ENCODE data around the gene OR10H4. TPM values are rescaled to one million over a fixed set of nuclear protein-coding genes. Genes with fewer than 3 reads are reported as not detected.

Gene OR10H4
- polyA plus RNA-seq, 1 experiment = not detected

DNA sequence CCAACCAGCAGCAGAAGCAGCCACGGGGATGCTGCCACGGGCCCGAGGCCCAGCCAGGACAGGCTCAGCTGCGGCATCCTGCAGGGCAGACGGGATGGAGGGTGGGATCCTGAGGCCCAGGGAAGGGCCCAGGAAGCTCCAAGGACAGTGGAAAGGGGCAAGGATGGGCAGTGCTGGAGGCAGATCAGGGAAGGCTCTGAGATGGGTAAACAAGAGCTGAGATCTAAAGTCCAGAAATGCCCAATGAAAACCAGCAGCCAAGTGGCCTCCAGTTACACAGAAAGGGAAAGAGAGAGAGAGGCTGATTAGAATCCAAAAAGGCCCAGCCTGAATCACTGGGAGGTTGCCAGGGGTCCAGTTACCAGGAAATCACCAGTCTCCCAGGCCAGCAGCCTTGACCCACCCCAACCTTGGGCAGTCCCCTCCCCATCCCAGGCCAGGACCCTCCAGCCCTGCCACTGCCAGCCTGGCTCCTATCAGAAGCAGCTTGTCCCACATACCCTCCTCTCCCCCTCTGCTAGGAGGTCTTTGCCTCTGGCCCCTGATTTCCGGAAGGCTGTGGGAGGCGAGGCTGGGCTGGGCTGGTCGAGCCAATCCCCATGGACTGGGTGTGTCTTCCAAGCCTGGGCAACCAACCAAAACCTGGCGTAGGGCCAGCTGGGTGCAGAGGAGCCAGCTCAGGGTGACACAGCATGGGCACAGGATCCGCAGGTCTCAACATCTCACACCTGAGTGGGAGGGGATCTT is 14.3 kb upstream of the OR10H4 start, which contains the start of gene CYP4F11:
Gene CYP4F11 (minus strand): TSS at position 198 of the 747 bp plus-strand sequence. CDS start 121 bp downstream, at position 77.
- POLR2A ChIA-PET = no interaction called here
- TF ChIP-seq, protein P1, sequence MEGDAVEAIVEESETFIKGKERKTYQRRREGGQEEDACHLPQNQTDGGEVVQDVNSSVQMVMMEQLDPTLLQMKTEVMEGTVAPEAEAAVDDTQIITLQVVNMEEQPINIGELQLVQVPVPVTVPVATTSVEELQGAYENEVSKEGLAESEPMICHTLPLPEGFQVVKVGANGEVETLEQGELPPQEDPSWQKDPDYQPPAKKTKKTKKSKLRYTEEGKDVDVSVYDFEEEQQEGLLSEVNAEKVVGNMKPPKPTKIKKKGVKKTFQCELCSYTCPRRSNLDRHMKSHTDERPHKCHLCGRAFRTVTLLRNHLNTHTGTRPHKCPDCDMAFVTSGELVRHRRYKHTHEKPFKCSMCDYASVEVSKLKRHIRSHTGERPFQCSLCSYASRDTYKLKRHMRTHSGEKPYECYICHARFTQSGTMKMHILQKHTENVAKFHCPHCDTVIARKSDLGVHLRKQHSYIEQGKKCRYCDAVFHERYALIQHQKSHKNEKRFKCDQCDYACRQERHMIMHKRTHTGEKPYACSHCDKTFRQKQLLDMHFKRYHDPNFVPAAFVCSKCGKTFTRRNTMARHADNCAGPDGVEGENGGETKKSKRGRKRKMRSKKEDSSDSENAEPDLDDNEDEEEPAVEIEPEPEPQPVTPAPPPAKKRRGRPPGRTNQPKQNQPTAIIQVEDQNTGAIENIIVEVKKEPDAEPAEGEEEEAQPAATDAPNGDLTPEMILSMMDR (IDR thresholded peaks at IDR 0.05; ENCODE audit: low read depth, low read length) = no peak
- Histone ChIP-seq H3K27me3 (ENCODE audit: control insufficient read depth, insufficient read depth, low read length) (no peaks in the 10 kb centered on the region), H3K4me3 (ENCODE audit: low read depth, low read length) (no peak within 1 kb of the TSS), H3K27ac (ENCODE audit: low read depth, low read length) (no peak within 1 kb of the TSS), H3K9me3 (ENCODE audit: control insufficient read depth, insufficient read depth, low read length) (peaks cover 35% of the 10 kb centered on the region)
- CTCF ChIA-PET = no interaction called here
- no peak for DNase-seq (ENCODE audit: low read depth, low spot score)

GRCh38 chr19:15935167-15935702 is 13.6 kb upstream of the OR10H4 start:
- POLR2A ChIA-PET = no interaction called here

DNA sequence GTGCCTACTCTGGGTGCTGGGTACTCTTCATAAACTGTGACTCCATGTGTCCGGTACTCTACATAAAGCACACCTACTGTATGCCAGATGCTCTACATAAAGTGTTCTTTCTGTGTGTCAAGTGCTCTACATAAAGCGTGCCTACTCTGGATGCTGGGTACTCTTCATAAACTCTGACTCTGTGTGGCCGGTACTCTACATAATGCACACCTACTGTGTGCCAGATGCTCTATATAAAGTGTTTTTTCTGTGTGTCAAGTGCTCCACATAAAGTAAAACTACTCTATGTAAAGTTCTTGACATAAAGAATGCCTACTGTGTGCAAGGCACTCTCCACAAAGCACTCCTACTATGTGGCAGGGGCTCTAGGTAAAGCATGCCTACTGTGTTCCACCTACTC is 12.6 kb upstream of the OR10H4 start:
- POLR2A ChIA-PET = no interaction called here
- TF ChIP-seq, protein P1 (IDR thresholded peaks at IDR 0.05; ENCODE audit: low read depth, low read length) = no peak
- CTCF ChIA-PET = no interaction called here

More at GRCh38 chr19:15935167-15935702, 13.6 kb upstream of the OR10H4 start:
- Histone ChIP-seq H3K9me3 (ENCODE audit: control insufficient read depth, insufficient read depth, low read length) (peaks cover 32% of the 10 kb centered on the region), H3K27ac (ENCODE audit: low read depth, low read length) (no peak overlapping the region), H3K4me3 (ENCODE audit: low read depth, low read length) (no peak overlapping the region), H3K27me3 (ENCODE audit: control insufficient read depth, insufficient read depth, low read length) (no peaks in the 10 kb centered on the region)
- TF ChIP-seq, protein P1 (IDR thresholded peaks at IDR 0.05; ENCODE audit: low read depth, low read length) = no peak
- CTCF ChIA-PET = no interaction called here
- DNase-seq (ENCODE audit: low read depth, low spot score) = no peak

GRCh38 chr19:15936950-15937349 is 11.9 kb upstream of the OR10H4 start:
- peaks cover 22% of the 10 kb centered on the region for H3K9me3 ChIP-seq (ENCODE audit: control insufficient read depth, insufficient read depth, low read length)
- no peak for DNase-seq (ENCODE audit: low read depth, low spot score)

More for the DNA sequence above, 12.6 kb upstream of the OR10H4 start:
- Histone ChIP-seq H3K27me3 (ENCODE audit: control insufficient read depth, insufficient read depth, low read length) (no peaks in the 10 kb centered on the region), H3K27ac (ENCODE audit: low read depth, low read length) (no peak overlapping the region), H3K4me3 (ENCODE audit: low read depth, low read length) (no peak overlapping the region), H3K9me3 (ENCODE audit: control insufficient read depth, insufficient read depth, low read length) (peaks cover 24% of the 10 kb centered on the region)
- DNase-seq (ENCODE audit: low read depth, low spot score) = no peak

GRCh38 chr19:15937771-15938170 is 11.0 kb upstream of the OR10H4 start:
- no peak for DNase-seq (ENCODE audit: low read depth, low spot score)
- Histone ChIP-seq H3K9me3 (ENCODE audit: control insufficient read depth, insufficient read depth, low read length) (peaks cover 22% of the 10 kb centered on the region), H3K4me3 (ENCODE audit: low read depth, low read length) (no peak overlapping the region), H3K27me3 (ENCODE audit: control insufficient read depth, insufficient read depth, low read length) (no peaks in the 10 kb centered on the region), H3K27ac (ENCODE audit: low read depth, low read length) (no peak overlapping the region)
- ChIA-PET CTCF (no interaction called here), POLR2A (no interaction called here)
- TF ChIP-seq, protein P1 (IDR thresholded peaks at IDR 0.05; ENCODE audit: low read depth, low read length) = no peak

More at GRCh38 chr19:15936950-15937349, 11.9 kb upstream of the OR10H4 start:
- ChIA-PET CTCF (no interaction called here), POLR2A (no interaction called here)
- no peaks in the 10 kb centered on the region for H3K27me3 ChIP-seq (ENCODE audit: control insufficient read depth, insufficient read depth, low read length)
- TF ChIP-seq, protein P1 (IDR thresholded peaks at IDR 0.05; ENCODE audit: low read depth, low read length) = no peak
- no peak overlapping the region for H3K4me3 ChIP-seq (ENCODE audit: low read depth, low read length)
- no peak overlapping the region for H3K27ac ChIP-seq (ENCODE audit: low read depth, low read length)

Data from AG04450 (cell line).